Endothelial cell of umbilical vein (primary cell): ENCODE results near the gene POGLUT3. TPM values are rescaled to one million over a fixed set of nuclear protein-coding genes. Genes with fewer than 3 reads are reported as not detected.

Experiments
- BruUV-seq: library from RNA; stranded (reverse); fragments of 400-500 nt; replicated peaks from 2 replicates; lab custom pipeline; 2021; lab: Mats Ljungman, UMichigan
- CTCF ChIA-PET: fragments of 300-600, 350-600 bp; sonication (Branson Sonifier 250); formaldehyde crosslinking; loops from one replicate; lab custom pipeline; 2021; ENCODE audit warnings: antibody characterized with exemption, inconsistent platforms; lab: Charles Lee
- POLR2A ChIA-PET: fragments of 300-600, 350-600 bp; sonication (Branson Sonifier 250); formaldehyde crosslinking; loops from one replicate; lab custom pipeline; 2021; ENCODE audit warnings: antibody characterized with exemption, inconsistent platforms; lab: Charles Lee
- DNase-seq: peaks from one replicate; pipeline ENCODE4 v3.0.0-alpha.2; 2011; ENCODE audit warnings: low read depth, low spot score
- FAIRE-seq: peaks from 2 replicates; lab custom pipeline; 2011; peaks lifted over from hg19 to GRCh38; lab: Jason Lieb, UNC
- H2AFZ ChIP-seq: 2 replicates; pipeline ENCODE4 v1.6.0; 2012; ENCODE audit warnings: low read depth, low read length, control low read depth, inconsistent platforms
- H3K27ac ChIP-seq: 2 replicates; pipeline ENCODE4 v1.5.1; 2011; ENCODE audit warnings: low read depth, mild to moderate bottlenecking, control low read depth, low read length, moderate library complexity; ENCODE audit not compliant: insufficient read depth
- H3K27me3 ChIP-seq, 2 experiments: 2 replicates each; pipeline versions ENCODE4 v1.6.0 to v1.6.1; 2011; ENCODE audit warnings: low read length in 2 of 2, mixed read lengths in 1 of 2; ENCODE audit not compliant: control insufficient read depth in 2 of 2, insufficient read depth in 2 of 2
- H3K36me3 ChIP-seq, 2 experiments: 2 replicates in 1 of 2; 3 replicates in 1 of 2; pipeline ENCODE4 v1.5.1; 2011; ENCODE audit warnings: low read length in 2 of 2, mild to moderate bottlenecking in 1 of 2, moderate library complexity in 1 of 2; ENCODE audit not compliant: control insufficient read depth in 2 of 2, insufficient read depth in 2 of 2; ENCODE audit errors: extremely low read depth in 1 of 2
- H3K4me1 ChIP-seq: 3 replicates; pipeline ENCODE4 v1.5.1; 2011; ENCODE audit warnings: mild to moderate bottlenecking, low read length; ENCODE audit not compliant: control insufficient read depth, insufficient read depth; ENCODE audit errors: extremely low read depth
- H3K4me2 ChIP-seq: 2 replicates; pipeline ENCODE4 v1.6.1; 2011; ENCODE audit warnings: low read length, control low read depth, mixed read lengths; ENCODE audit not compliant: insufficient read depth
- H3K4me3 ChIP-seq, 3 experiments: fragments of 200-600 bp in 1 of 3; sonication (generic), shearing (Covaris generic) in 1 of 3; replicated peaks in 1 of 3; 2 replicates each; pipeline ENCODE4 v1.5.1; 2011 to 2016; ENCODE audit warnings: control low read depth in 3 of 3, low read length in 3 of 3, mild to moderate bottlenecking in 2 of 3, inconsistent platforms in 1 of 3, low read depth in 1 of 3, moderate library complexity in 1 of 3; ENCODE audit not compliant: insufficient read depth in 1 of 3
- H3K79me2 ChIP-seq: 2 replicates; pipeline ENCODE4 v1.6.0; 2012; ENCODE audit warnings: low read length, inconsistent platforms; ENCODE audit not compliant: control insufficient read depth, insufficient read depth
- H3K9ac ChIP-seq: replicated peaks from 2 replicates; pipeline ENCODE3; 2011; ENCODE audit warnings: low read length, control low read depth; ENCODE audit not compliant: insufficient read depth; ENCODE audit errors: extremely low read depth
- H3K9me1 ChIP-seq: replicated peaks from 3 replicates; pipeline ENCODE4 v1.6.0; 2011; ENCODE audit warnings: mild to moderate bottlenecking, low read length; ENCODE audit not compliant: control insufficient read depth, insufficient read depth; ENCODE audit errors: extremely low read depth
- H3K9me3 ChIP-seq: replicated peaks from 2 replicates; pipeline ENCODE4 v1.5.1; 2012; ENCODE audit warnings: low read length, inconsistent platforms; ENCODE audit not compliant: control insufficient read depth, insufficient read depth
- H4K20me1 ChIP-seq: replicated peaks from 2 replicates; pipeline ENCODE3; 2011; ENCODE audit warnings: mild to moderate bottlenecking, low read length; ENCODE audit not compliant: control insufficient read depth, insufficient read depth; ENCODE audit errors: extremely low read depth
- CTCF ChIP-seq, 2 donors: IDR thresholded peaks; 1 replicate in 1 of 2; 2 replicates in 1 of 2; pipeline ENCODE4 v1.5.1; 2011; ENCODE audit warnings: low read length in 2 of 2, mild to moderate bottlenecking in 2 of 2, moderate library complexity in 2 of 2, control low read depth in 1 of 2, inconsistent platforms in 1 of 2, low read depth in 1 of 2; ENCODE audit not compliant: insufficient read depth in 1 of 2; ENCODE audit errors: extremely low read depth in 1 of 2
- EZH2 ChIP-seq: IDR thresholded peaks from 2 replicates; pipeline ENCODE4 v1.6.1; 2012; ENCODE audit warnings: borderline replicate concordance, low read depth, mild to moderate bottlenecking, moderate library complexity, low read length, inconsistent platforms; ENCODE audit not compliant: severe bottlenecking
- FOS ChIP-seq: IDR thresholded peaks from 2 replicates; pipeline ENCODE4 v1.6.1; 2011; ENCODE audit warnings: mild to moderate bottlenecking, low read length, moderate library complexity, borderline replicate concordance; ENCODE audit not compliant: insufficient read depth
- GATA2 ChIP-seq: IDR thresholded peaks from 2 replicates; pipeline ENCODE4 v1.7.0; 2011; ENCODE audit warnings: low read depth, mild to moderate bottlenecking, moderate library complexity, mixed read lengths, low read length; ENCODE audit not compliant: insufficient read length, insufficient read depth
- JUN ChIP-seq: IDR thresholded peaks from 2 replicates; pipeline ENCODE4 v1.6.1; 2011; ENCODE audit warnings: borderline replicate concordance, low read depth; ENCODE audit not compliant: insufficient read length, insufficient read depth
- MAX ChIP-seq: IDR thresholded peaks from 2 replicates; pipeline ENCODE4 v1.6.1; 2011; ENCODE audit not compliant: insufficient read depth, insufficient read length
- MYC ChIP-seq: IDR thresholded peaks from one replicate; pipeline ENCODE4 v1.6.1; 2011; ENCODE audit warnings: mild to moderate bottlenecking, low read depth, low read length
- POLR2A ChIP-seq: IDR thresholded peaks from 2 replicates; pipeline ENCODE4 v1.6.1; 2012; ENCODE audit warnings: low read depth, mild to moderate bottlenecking, control low read depth, low read length
- POLR2AphosphoS5 ChIP-seq: IDR thresholded peaks from 2 replicates; pipeline ENCODE4 v1.6.1; 2012; ENCODE audit warnings: low read depth, mild to moderate bottlenecking, control low read depth, low read length, moderate library complexity; ENCODE audit not compliant: insufficient read depth
- dilution Hi-C: fragments of 300-500 bp; cut with MboI; formaldehyde crosslinking; loops from one replicate; pipeline ENCODE4 v1.15.0; 2019; ENCODE audit warnings: low sequenced_read_pairs; ENCODE audit not compliant: extremely low pct_ligation_motif_present
- intact Hi-C: fragments of 100-400 bp; cut with micrococcal nuclease; formaldehyde crosslinking; loops from one replicate; pipeline ENCODE4 v1.10.0; 2022
- polyA plus RNA-seq, 4 experiments: library from polyadenylated mRNA; depleted of rRNA in 3 of 4; stranded (reverse) in 3 of 4; unstranded in 1 of 4; fragments of >200 nt; gene quantifications; 2 replicates each; pipeline versions ENCODE4 v1.2.1 to v1.2.3, GENCODE V29; 2011 to 2012; ENCODE audit warnings: missing spikeins in 1 of 4
- total RNA-seq: library from RNA; stranded (reverse); gene quantifications from 2 replicates; pipeline ENCODE4 v1.2.3, GENCODE V29; 2021

Gene POGLUT3
- total and polyA plus RNA-seq, 2 donors (not counting 3 experiments of a cell fraction or from before 2014, with no cell fraction given) = 14.3 to 46.4 TPM

GRCh38 chr11:108538502-108538901 lies 40.3 kb upstream of the POGLUT3 start:
- Histone ChIP-seq H3K79me2 (no peaks in the 10 kb centered on the region), H3K36me3 (no peaks in the 10 kb centered on the region), H3K9me1 (no peaks in the 10 kb centered on the region), H2AFZ (no peak overlapping the region), H3K27ac (no peak overlapping the region), H3K9ac (no peak overlapping the region), H3K4me3 (no peak overlapping the region), H3K4me1 (no peaks in the 10 kb centered on the region), H3K4me2 (no peak overlapping the region), H3K9me3 (no peaks in the 10 kb centered on the region), H3K27me3 (peaks cover 2 to 9% of the 10 kb centered on the region in 2 experiments), H4K20me1 (no peaks in the 10 kb centered on the region)
- no peak for FAIRE-seq
- DNase-seq = no peak
- dilution Hi-C loops (no loop called here), intact Hi-C loops (no loop called here)
- TF ChIP-seq JUN (no peak), EZH2 (no peak), CTCF (IDR thresholded peaks at IDR 0.05; ENCODE audit: extremely low read depth in 1 of 2, insufficient read depth in 1 of 2, low read depth in 1 of 2, low read length in 2 of 2) (no peak), MYC (no peak), POLR2A (no peak), GATA2 (no peak), POLR2AphosphoS5 (no peak), FOS (no peak), MAX (no peak)
- POLR2A ChIA-PET = no interaction called here
- CTCF ChIA-PET = no interaction called here
- no TSS peak for BruUV-seq
